HL-60 (cell line): Measurements from ENCODE around the gene DEFB132.

Experiments used
- DNase-seq, 2 experiments: peaks; one replicate each; pipeline ENCODE4 v3.0.0-alpha.2; 2010 to 2020; ENCODE audit warnings: low read depth in 1 of 2, low spot score in 1 of 2
- H3K27ac ChIP-seq: fragments of 250-450 bp; sonication (Bioruptor Pico); replicated peaks from 2 replicates; pipeline ENCODE4 v1.5.1; 2020; ENCODE audit warnings: mild to moderate bottlenecking, moderate library complexity
- H3K27me3 ChIP-seq: fragments of 250-450 bp; sonication (Bioruptor Pico); 2 replicates; pipeline ENCODE4 v1.5.1; 2021; ENCODE audit warnings: mild to moderate bottlenecking, moderate library complexity; ENCODE audit not compliant: insufficient read depth, poor library complexity, severe bottlenecking
- H3K4me3 ChIP-seq: replicated peaks from 2 replicates; pipeline ENCODE4 v1.5.1; 2011; ENCODE audit warnings: mild to moderate bottlenecking, control low read depth, low read length; ENCODE audit not compliant: insufficient read depth
- GABPA ChIP-seq: IDR thresholded peaks from 2 replicates; pipeline ENCODE4 v1.6.1; 2012; ENCODE audit warnings: low read depth
- POLR2AphosphoS5 ChIP-seq: IDR thresholded peaks from 2 replicates; pipeline ENCODE4 v1.6.1; 2012; ENCODE audit warnings: low read depth
- SPI1 ChIP-seq: IDR thresholded peaks from 2 replicates; pipeline ENCODE4 v1.6.1; 2012; ENCODE audit warnings: low read depth, mild to moderate bottlenecking, borderline replicate concordance
- TF ChIP-seq, protein P1 (sequence below): IDR thresholded peaks from 2 replicates; pipeline ENCODE4 v1.6.1; 2012; ENCODE audit warnings: low read depth; ENCODE audit not compliant: insufficient replicate concordance
- TF ChIP-seq, protein P2 (sequence below): IDR thresholded peaks from one replicate; pipeline ENCODE4 v1.5.1; 2011; ENCODE audit warnings: low read length, control low read depth, inconsistent platforms; ENCODE audit not compliant: insufficient read depth

Gene DEFB132

DNA sequence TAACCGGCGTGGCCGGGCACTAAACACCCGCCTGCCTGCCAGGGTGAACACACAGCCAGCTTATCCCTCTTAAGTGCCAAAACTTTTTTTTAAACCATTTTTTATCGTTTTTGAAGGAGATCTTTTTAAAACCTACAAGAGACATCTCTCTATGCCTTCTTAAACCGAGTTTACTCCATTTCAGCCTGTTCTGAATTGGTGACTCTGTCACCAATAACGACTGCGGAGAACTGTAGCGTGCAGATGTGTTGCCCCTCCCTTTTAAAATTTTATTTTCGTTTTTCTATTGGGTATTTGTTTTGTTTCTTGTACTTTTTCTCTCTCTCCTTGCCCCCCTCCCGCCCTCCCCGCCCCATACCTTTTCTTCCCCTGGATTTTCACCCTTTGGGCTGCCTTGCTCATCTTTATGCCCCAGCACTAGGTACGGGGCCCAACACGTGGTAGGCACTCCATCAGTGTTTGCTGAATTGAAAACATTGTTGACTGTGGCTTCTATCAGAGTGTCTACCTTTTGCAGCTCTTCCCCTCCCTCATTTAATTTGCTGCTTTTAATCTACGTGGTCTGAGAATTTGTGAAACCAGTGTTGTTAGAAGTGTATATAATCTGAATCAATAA, 41.4 kb downstream of the DEFB132 start:
- TF ChIP-seq, protein P1, sequence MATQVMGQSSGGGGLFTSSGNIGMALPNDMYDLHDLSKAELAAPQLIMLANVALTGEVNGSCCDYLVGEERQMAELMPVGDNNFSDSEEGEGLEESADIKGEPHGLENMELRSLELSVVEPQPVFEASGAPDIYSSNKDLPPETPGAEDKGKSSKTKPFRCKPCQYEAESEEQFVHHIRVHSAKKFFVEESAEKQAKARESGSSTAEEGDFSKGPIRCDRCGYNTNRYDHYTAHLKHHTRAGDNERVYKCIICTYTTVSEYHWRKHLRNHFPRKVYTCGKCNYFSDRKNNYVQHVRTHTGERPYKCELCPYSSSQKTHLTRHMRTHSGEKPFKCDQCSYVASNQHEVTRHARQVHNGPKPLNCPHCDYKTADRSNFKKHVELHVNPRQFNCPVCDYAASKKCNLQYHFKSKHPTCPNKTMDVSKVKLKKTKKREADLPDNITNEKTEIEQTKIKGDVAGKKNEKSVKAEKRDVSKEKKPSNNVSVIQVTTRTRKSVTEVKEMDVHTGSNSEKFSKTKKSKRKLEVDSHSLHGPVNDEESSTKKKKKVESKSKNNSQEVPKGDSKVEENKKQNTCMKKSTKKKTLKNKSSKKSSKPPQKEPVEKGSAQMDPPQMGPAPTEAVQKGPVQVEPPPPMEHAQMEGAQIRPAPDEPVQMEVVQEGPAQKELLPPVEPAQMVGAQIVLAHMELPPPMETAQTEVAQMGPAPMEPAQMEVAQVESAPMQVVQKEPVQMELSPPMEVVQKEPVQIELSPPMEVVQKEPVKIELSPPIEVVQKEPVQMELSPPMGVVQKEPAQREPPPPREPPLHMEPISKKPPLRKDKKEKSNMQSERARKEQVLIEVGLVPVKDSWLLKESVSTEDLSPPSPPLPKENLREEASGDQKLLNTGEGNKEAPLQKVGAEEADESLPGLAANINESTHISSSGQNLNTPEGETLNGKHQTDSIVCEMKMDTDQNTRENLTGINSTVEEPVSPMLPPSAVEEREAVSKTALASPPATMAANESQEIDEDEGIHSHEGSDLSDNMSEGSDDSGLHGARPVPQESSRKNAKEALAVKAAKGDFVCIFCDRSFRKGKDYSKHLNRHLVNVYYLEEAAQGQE, result no peak
- TF ChIP-seq GABPA, result no peak
- TF ChIP-seq, protein P2, sequence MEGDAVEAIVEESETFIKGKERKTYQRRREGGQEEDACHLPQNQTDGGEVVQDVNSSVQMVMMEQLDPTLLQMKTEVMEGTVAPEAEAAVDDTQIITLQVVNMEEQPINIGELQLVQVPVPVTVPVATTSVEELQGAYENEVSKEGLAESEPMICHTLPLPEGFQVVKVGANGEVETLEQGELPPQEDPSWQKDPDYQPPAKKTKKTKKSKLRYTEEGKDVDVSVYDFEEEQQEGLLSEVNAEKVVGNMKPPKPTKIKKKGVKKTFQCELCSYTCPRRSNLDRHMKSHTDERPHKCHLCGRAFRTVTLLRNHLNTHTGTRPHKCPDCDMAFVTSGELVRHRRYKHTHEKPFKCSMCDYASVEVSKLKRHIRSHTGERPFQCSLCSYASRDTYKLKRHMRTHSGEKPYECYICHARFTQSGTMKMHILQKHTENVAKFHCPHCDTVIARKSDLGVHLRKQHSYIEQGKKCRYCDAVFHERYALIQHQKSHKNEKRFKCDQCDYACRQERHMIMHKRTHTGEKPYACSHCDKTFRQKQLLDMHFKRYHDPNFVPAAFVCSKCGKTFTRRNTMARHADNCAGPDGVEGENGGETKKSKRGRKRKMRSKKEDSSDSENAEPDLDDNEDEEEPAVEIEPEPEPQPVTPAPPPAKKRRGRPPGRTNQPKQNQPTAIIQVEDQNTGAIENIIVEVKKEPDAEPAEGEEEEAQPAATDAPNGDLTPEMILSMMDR, result no peak
- TF ChIP-seq POLR2AphosphoS5, result no peak
- no peak for TF ChIP-seq SPI1
- Histone ChIP-seq H3K27me3 (no peaks in the 10 kb centered on the region), H3K4me3 (peak overlapping the region; percentile 87), H3K27ac (peak overlapping the region; percentile 93)
- DNase-seq, result no peak

DNA sequence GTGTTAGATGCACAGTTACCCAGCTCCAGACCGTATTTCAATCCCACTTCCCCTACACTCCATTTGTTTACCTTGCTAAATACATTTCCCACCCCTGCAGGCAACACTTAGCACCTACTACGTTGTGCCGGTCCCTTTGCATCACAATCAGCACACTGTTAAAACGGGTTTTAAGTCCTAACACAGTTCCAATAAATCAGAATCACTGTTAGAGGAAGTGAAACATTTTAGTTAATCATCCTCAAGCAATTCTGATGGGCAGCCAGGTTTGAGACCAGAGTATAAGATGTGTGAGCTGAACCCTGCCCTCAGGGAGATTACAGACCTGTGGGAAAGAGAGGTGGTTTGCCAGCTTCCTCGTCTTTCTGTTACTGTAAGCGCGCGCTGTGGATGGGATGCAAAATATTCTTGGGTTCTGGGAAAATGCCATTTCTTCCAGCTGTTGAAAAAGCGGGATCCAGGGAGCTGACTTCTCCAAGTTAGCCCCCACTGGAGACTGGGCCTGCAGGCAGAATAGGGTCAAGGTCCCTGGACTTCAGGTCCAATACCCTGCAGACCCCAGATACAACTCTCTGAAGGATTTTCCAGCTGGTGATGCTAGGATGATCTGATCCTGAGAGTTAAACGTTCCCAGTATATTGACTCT, 42.9 kb downstream of the DEFB132 start:
- Histone ChIP-seq H3K27me3 (no peaks in the 10 kb centered on the region), H3K27ac (no peak overlapping the region), H3K4me3 (no peak overlapping the region)
- TF ChIP-seq GABPA (no peak), SPI1 (peak; percentile 32; the same call in 1 of the 2 replicates), POLR2AphosphoS5 (no peak)
- TF ChIP-seq, protein P1, result no peak
- TF ChIP-seq, protein P2, result no peak
- no peak for DNase-seq

DNA sequence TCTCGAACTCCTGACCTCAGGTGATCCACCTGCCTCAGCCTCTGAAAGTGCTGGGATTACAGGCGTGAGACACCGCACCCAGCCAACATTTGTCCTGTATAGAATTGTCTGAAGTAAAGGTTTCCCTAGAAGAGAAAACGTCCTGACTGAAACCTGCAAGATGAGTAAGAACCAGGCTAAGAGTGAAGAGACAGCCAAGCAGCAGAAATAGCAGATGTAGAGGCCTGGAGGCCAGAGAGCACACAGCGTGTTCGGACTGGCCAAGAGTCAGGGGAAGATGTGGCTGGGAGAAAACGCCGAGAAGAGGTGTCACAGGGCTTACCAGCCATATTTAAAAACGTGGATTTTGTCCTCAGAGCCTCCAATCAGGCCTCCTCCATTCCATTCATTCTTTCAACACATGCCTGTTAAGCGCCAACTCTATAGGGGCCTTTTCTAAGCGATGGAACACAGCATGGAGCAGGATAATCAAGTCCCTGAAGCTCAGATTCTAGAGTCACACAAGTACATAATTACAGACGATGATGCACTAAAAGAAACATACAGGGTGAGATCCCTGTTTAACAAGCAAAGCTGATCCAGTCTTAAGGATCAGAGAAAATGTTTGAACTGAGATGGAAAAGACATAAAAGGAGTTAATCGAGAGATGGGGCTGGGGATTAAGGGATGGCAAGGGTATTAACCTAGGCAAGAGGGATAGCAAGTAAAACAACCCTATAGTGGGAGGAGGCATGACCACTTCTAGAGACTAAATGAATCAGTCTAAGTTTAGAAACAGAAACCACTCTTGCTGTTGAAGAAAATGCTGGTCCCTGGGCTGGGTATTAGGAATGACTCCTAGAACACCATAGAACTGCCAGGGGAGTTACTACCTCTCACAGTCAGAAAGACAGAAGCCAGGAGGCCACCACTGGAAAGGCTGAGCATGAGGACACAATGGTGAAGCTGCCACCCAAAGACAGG, 44.6 kb downstream of the DEFB132 start:
- TF ChIP-seq, protein P1, result no peak
- TF ChIP-seq, protein P2, result no peak
- TF ChIP-seq GABPA, result no peak
- no peak for TF ChIP-seq POLR2AphosphoS5
- TF ChIP-seq SPI1, result no peak
- no peaks in the 10 kb centered on the region for H3K27me3 ChIP-seq
- no peak overlapping the region for H3K27ac ChIP-seq
- no peak overlapping the region for H3K4me3 ChIP-seq
- no peak for DNase-seq
